ENCODE measurements around the gene CSAD.
A peak's percentile ranks its signal among the peaks of the same experiment; 100 is the strongest.
"Not testable (repeated sequence)": the region's sequence is repeated elsewhere in the genome, so short reads cannot be mapped to it uniquely, and the experiment has no call there.

CSAD gene

DNA sequence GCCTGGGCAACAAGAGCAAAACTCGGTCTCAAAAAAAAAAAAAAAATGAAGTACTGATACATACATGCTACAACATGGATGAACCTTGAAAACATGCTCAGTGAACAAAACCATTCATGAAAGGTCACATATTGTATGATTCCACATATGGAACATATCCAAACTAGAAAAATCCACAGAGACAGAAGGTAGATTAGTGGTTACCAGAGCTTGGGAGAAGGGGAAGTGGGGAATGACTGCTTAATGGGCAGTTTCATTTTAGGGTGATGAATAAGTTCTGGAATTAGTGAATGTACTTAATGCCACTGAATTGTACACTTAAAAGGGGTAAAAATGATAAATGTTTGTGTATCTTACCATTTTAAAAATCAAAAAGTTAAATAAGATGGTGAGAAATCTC, 23.6 kb upstream of the CSAD start:
- TF ChIP-seq, protein P1, sequence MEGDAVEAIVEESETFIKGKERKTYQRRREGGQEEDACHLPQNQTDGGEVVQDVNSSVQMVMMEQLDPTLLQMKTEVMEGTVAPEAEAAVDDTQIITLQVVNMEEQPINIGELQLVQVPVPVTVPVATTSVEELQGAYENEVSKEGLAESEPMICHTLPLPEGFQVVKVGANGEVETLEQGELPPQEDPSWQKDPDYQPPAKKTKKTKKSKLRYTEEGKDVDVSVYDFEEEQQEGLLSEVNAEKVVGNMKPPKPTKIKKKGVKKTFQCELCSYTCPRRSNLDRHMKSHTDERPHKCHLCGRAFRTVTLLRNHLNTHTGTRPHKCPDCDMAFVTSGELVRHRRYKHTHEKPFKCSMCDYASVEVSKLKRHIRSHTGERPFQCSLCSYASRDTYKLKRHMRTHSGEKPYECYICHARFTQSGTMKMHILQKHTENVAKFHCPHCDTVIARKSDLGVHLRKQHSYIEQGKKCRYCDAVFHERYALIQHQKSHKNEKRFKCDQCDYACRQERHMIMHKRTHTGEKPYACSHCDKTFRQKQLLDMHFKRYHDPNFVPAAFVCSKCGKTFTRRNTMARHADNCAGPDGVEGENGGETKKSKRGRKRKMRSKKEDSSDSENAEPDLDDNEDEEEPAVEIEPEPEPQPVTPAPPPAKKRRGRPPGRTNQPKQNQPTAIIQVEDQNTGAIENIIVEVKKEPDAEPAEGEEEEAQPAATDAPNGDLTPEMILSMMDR (IDR thresholded peaks at IDR 0.05), result no peak
- TF ChIP-seq ZFX (IDR thresholded peaks at IDR 0.05; ENCODE audit: borderline replicate concordance), result no peak
- no peak overlapping the region for H3K27ac ChIP-seq

DNA sequence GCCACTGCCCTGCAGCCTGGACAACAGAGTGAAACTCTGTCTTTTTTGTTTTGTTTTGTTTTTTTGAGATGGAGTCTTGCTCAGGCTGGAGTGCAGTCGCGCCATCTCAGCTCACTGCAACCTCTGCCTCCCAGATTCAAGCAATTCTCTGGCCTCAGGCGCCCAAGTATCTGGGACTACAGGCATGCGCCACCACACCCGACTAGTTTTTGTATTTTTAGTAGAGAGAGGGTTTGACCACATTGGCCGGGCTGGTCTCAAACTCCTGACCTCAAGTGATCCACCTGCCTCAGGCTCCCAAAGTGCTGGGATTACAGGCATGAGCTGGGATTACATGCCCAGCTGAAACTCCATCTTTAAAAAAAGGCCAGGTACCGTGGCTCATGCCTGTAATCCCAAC, 21.6 kb upstream of the CSAD start:
- H3K27ac ChIP-seq, result not testable (repeated sequence)

DNA sequence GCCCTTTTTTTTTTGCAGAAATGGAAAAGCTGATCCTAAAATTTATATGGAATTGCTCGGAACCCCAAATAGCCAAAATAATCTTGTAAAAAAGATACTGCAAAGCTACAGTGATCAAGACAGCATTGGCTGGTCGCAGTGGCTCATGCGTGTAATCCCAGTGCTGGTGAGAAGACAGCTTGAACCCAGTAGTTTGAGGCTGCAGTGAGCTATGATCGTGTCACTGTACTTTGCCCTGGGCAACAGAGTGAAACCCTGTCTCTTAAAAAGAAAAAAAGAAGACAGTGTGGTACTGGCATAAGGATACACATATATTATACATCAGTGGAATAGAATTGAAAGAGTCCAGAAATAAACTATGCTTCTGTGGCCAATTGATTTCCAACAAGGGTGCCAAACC, 20.9 kb upstream of the CSAD start:
- H3K27ac ChIP-seq, result no peak overlapping the region
- TF ChIP-seq ZFX (IDR thresholded peaks at IDR 0.05; ENCODE audit: borderline replicate concordance), result no peak
- TF ChIP-seq, protein P1 (IDR thresholded peaks at IDR 0.05), result no peak

DNA sequence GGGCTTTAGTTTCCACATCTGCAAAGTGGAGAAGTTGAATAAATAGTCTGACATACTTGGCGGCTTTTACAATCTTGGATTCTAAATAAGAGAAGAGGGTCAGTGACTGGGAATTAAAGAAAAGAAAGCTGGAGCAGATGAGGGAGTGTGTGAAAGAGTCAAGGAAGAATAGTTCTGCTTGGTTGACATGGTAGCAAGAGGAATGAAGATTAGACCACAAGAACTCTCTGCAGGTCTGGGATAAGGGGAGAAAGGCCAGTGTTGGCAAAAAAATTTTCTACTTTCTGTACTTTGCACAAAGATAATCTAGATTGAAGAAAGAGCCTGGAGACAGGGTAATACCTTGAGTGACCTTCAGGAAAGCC, 20.4 kb upstream of the CSAD start:
- no peak overlapping the region for H3K27ac ChIP-seq
- TF ChIP-seq, protein P1 (IDR thresholded peaks at IDR 0.05), result no peak
- no peak for TF ChIP-seq ZFX (IDR thresholded peaks at IDR 0.05; ENCODE audit: borderline replicate concordance)

DNA sequence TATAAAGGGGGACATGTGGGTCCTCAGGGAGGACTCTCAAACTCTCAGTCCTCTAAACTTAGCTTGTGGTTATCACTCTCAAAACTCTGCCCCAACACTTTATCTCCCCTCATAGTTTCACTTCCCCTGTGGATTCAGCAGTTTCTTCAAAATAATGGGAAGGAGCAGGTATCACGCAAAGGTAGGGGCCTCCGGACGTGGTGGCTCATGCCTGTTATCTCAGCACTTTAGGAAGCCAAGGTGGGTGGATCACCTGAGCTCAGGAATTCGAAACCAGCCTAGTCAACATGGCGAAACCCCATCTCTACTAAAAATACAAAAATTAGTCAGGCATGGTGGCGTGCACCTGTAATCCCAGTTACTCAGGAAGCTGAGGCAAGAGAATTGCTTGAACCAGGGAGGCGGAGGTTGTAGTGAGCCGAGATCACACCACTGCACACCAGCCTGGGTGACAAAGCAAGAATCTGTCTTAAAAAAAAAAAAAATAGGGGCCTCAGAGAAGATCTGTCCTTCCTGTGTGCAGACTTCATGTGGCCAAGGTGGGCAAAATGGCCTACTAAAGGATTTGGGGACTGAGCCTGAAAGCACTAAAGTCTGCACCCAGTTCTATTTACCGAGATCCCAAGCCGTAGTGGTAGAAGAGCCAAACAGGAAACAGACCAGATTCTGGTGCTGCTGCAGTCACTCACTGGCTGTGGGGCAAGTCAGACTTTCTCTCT, 19.9 kb upstream of the CSAD start:
- H3K27ac ChIP-seq, result no peak overlapping the region
- TF ChIP-seq, protein P1 (IDR thresholded peaks at IDR 0.05), result no peak
- TF ChIP-seq ZFX (IDR thresholded peaks at IDR 0.05; ENCODE audit: borderline replicate concordance), result no peak

DNA sequence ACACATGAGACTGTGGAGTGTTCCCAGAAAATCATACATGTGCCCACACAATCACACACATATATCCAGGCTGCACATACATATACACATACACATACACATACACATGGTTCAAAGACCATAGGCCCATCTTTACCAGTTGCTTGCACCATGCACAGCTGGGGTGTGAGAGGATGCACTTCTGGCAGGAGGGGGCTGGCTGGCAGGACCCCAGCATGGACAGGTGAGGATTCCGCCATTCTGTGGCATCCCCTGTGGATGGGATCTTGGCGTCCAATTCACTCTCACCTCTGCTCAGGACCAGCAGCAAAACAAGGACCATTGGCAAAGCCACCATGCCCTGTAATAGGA, 19.4 kb upstream of the CSAD start:
- H3K27ac ChIP-seq, result no peak overlapping the region
- TF ChIP-seq, protein P1 (IDR thresholded peaks at IDR 0.05), result no peak
- TF ChIP-seq ZFX (IDR thresholded peaks at IDR 0.05; ENCODE audit: borderline replicate concordance), result no peak

DNA sequence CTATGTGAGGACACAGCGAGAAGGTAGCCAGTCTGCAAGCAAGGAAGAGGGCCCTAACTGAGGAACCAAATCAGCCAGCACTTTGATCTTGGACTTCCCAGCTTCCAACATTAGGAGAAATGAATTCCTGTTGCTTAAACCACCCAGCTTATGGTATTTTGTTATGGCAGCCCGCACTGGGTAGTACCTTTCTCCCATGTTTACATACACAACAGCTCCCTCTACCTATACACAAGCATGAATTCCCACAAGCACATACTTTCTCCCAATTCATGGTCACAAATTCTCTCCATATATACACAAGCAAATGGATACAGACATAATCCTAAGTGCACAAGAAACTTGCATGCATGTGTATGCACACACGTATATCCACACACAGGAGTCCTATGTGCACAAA, 19.0 kb upstream of the CSAD start:
- H3K27ac ChIP-seq, result no peak overlapping the region
- TF ChIP-seq ZFX (IDR thresholded peaks at IDR 0.05; ENCODE audit: borderline replicate concordance), result no peak
- TF ChIP-seq, protein P1 (IDR thresholded peaks at IDR 0.05), result peak; percentile 20; the same call in 1 of the 2 replicates

All from 22Rv1 (cell line).